Activated CD8-positive, alpha-beta T cell treated with anti-CD3 and anti-CD28 coated beads for 36 hours (primary cell): ENCODE results near the gene GLT6D1. TPM values are rescaled to one million over a fixed set of nuclear protein-coding genes. Genes with fewer than 3 reads are reported as not detected.

Source experiments
- ATAC-seq: fragments of 200-7000 bp; cut with Tn5 transposase; one replicate; pipeline ENCODE4 v1.10.0; 2021; ENCODE audit warnings: mild to moderate bottlenecking, moderate library complexity
- CTCF ChIA-PET: fragments of 350-600 bp; sonication (Branson Sonifier 250); formaldehyde crosslinking; loops from one replicate; lab custom pipeline; 2021; ENCODE audit warnings: antibody characterized with exemption; lab: Charles Lee
- POLR2A ChIA-PET: fragments of 350-600 bp; sonication (Branson Sonifier 250); formaldehyde crosslinking; loops from one replicate; lab custom pipeline; 2021; ENCODE audit warnings: antibody characterized with exemption; lab: Charles Lee
- DNase-seq: peaks from one replicate; pipeline ENCODE4 v3.0.0-alpha.2; 2020
- H3K27ac Mint-ChIP-seq: one replicate; pipeline ENCODE4 v1.8.0; 2021; ENCODE audit warnings: mild to moderate bottlenecking, mixed read lengths
- H3K27me3 Mint-ChIP-seq: one replicate; pipeline ENCODE4 v1.8.0; 2021; ENCODE audit warnings: mixed read lengths
- H3K36me3 Mint-ChIP-seq: one replicate; pipeline ENCODE4 v1.8.0; 2021; ENCODE audit warnings: low read depth, mixed read lengths
- H3K4me1 Mint-ChIP-seq: one replicate; pipeline ENCODE4 v1.8.0; 2021; ENCODE audit warnings: low read depth, mixed read lengths
- H3K4me3 Mint-ChIP-seq: one replicate; pipeline ENCODE4 v1.8.0; 2021; ENCODE audit warnings: mild to moderate bottlenecking, moderate library complexity, mixed read lengths
- H3K9me3 Mint-ChIP-seq: one replicate; pipeline ENCODE4 v1.8.0; 2021; ENCODE audit warnings: mixed read lengths
- intact Hi-C: fragments of 100-400 bp; cut with micrococcal nuclease; formaldehyde crosslinking; loops from one replicate; pipeline ENCODE4 v1.10.0; 2022
- total RNA-seq, 2 experiments: library from RNA; stranded (reverse); gene quantifications; one replicate each; pipeline ENCODE4 v1.2.3, GENCODE V29; 2021
- TF ChIP-seq, protein P1 (sequence below): fragments of 200-600 bp; IDR thresholded peaks from one replicate; pipeline ENCODE4 v1.8.0; 2022; ENCODE audit warnings: antibody characterized with exemption, mild to moderate bottlenecking

Gene GLT6D1, protein sequence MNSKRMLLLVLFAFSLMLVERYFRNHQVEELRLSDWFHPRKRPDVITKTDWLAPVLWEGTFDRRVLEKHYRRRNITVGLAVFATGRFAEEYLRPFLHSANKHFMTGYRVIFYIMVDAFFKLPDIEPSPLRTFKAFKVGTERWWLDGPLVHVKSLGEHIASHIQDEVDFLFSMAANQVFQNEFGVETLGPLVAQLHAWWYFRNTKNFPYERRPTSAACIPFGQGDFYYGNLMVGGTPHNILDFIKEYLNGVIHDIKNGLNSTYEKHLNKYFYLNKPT
- total RNA-seq = not detected

DNA sequence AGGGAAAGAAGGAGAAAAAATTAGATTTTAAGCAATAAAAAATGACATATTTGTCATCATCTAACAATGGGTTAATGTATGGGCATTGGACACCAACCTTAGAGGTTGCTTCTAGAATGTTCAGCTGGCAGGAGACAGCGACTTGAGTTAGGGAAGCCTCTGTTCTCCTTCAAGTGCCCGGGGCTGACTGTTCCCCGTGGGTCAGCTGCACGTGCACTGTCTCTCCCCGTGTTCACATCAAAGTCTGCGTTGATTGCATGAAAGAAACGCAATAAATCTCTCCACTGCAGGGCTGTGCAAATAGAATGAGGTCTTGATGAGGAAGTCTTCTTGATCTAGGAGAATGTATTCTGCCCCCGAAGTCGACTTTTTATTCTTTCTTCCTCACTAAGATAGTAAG, at the start of gene GLT6D1:
Gene GLT6D1 (minus strand): TSS at position 345 of the 400 bp plus-strand sequence. CDS start 353 bp downstream, outside the sequence.
- Mint-ChIP-seq H3K27ac (no peak within 1 kb of the TSS), H3K27me3 (peaks cover 16% of the 10 kb centered on the region), H3K9me3 (peaks cover 7% of the 10 kb centered on the region), H3K4me3 (no peak within 1 kb of the TSS), H3K36me3 (no peaks in the 10 kb centered on the region), H3K4me1 (no peaks in the 10 kb centered on the region)
- intact Hi-C loops = no loop called here
- DNase-seq (no peak), ATAC-seq (no peak)
- CTCF ChIA-PET = no interaction called here
- POLR2A ChIA-PET = no interaction called here
- TF ChIP-seq, protein P1, sequence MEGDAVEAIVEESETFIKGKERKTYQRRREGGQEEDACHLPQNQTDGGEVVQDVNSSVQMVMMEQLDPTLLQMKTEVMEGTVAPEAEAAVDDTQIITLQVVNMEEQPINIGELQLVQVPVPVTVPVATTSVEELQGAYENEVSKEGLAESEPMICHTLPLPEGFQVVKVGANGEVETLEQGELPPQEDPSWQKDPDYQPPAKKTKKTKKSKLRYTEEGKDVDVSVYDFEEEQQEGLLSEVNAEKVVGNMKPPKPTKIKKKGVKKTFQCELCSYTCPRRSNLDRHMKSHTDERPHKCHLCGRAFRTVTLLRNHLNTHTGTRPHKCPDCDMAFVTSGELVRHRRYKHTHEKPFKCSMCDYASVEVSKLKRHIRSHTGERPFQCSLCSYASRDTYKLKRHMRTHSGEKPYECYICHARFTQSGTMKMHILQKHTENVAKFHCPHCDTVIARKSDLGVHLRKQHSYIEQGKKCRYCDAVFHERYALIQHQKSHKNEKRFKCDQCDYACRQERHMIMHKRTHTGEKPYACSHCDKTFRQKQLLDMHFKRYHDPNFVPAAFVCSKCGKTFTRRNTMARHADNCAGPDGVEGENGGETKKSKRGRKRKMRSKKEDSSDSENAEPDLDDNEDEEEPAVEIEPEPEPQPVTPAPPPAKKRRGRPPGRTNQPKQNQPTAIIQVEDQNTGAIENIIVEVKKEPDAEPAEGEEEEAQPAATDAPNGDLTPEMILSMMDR = no peak

DNA sequence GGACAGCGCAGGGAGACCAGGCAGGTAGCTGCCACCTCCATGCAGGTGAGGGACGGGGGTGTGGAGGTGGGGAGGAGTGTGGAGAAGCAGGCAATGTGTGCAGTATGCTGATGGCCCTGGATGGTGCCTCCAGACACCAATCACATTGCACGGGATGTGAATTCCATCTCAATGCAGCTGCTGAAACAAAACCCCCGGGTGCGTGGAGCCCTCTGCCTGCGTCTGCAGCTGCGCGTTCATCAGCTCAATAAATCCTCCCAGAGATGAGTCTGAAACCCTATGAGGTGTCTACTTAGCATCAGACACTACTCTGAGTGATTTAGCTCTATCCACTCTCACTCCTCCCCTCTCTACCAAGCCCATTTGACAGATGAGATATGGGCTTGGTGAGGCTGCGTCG, 49.7 kb upstream of the GLT6D1 start:
- TF ChIP-seq, protein P1 = no peak
- Mint-ChIP-seq H3K36me3 (no peaks in the 10 kb centered on the region), H3K4me1 (no peaks in the 10 kb centered on the region), H3K9me3 (no peaks in the 10 kb centered on the region), H3K4me3 (no peak overlapping the region), H3K27me3 (peaks cover 1% of the 10 kb centered on the region), H3K27ac (no peak overlapping the region)
- intact Hi-C loops = no loop called here
- ChIA-PET POLR2A (no interaction called here), CTCF (no interaction called here)
- no peak for DNase-seq
- no peak for ATAC-seq

DNA sequence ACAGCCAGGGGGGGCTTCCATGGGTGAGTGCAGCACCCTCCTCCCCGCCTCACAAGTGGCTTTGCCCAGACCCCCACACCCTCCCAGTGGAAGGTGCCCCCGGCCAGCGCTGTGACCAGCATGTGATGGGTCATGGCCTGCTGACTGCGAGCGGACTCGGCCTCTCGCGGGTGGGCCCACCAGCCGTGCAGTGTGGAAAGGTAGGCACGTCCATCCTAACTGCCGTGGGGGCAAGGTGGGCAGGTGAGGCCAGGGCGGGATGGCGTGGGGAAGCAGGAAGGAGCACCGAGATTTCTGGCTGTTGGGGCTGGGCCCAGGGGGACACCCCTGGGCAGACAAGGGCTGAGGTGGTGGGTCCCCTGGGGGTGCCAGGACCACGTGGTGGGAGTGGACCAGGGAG, 47.9 kb upstream of the GLT6D1 start:
- DNase-seq (no peak), ATAC-seq (no peak)
- Mint-ChIP-seq H3K4me3 (no peak overlapping the region), H3K9me3 (no peaks in the 10 kb centered on the region), H3K27me3 (peaks cover 3% of the 10 kb centered on the region), H3K36me3 (no peaks in the 10 kb centered on the region), H3K4me1 (no peaks in the 10 kb centered on the region), H3K27ac (no peak overlapping the region)
- ChIA-PET POLR2A (no interaction called here), CTCF (no interaction called here)
- TF ChIP-seq, protein P1 = no peak
- intact Hi-C loops = no loop called here

DNA sequence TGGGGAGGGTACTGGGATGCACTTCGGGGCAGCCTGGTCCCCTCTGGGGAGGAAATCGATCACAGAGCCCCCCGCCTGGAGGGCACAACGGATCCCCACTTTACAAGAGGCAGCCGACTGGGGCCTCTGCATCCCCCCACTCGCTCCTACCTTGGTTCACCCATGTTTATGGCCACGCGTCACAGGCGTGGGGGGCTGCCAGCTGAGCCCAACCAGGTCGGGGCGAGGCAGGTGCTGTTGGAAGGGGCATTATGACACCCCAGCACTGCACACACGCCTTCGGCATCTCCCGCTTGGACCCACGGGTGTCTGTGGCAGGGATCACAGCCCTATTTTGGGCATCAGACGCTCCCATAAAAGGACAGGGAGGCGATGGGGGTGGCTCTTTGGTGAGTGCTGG, 45.4 kb upstream of the GLT6D1 start:
- H3K27me3 Mint-ChIP-seq = peaks cover 3% of the 10 kb centered on the region
- H3K36me3 Mint-ChIP-seq = no peaks in the 10 kb centered on the region
- H3K27ac Mint-ChIP-seq = no peak overlapping the region
- ATAC-seq (no peak), DNase-seq (no peak)
- no peaks in the 10 kb centered on the region for H3K9me3 Mint-ChIP-seq
- no peaks in the 10 kb centered on the region for H3K4me1 Mint-ChIP-seq
- intact Hi-C loops = no loop called here
- POLR2A ChIA-PET = no interaction called here
- CTCF ChIA-PET = no interaction called here
- TF ChIP-seq, protein P1 = no peak
- H3K4me3 Mint-ChIP-seq = no peak overlapping the region

DNA sequence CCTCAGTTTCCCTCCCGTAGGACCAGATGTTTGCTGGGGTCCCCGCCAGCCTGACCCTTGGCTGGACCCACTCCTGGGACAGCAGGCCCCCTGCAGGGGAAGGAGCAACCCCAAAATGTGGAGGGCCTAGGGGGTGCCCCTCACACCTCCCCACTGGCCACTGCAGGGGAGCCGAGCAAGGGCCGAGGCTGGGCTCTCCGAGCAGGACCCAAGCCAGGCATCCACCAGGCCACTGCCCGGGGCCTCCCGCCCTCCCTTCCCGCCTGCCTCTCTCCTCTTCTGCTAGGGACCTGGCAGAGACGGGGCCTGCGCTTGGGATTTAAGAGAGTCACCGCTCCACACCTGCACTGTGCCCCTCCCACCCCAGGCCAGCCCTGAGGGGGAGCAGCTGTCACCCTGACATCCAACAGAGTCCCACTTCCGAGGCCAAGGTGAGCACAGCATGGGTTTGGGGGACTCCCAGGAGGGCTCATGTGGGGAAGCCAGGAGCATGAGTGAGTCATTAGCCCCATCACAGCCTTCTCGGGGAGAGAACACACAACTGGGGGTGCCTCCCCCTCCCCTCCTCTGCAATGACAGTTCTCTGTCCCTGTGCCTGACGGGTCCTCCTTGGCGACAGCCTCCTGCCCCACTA, 44.2 kb upstream of the GLT6D1 start:
- Mint-ChIP-seq H3K9me3 (no peaks in the 10 kb centered on the region), H3K4me3 (no peak overlapping the region), H3K27me3 (peaks cover 3% of the 10 kb centered on the region), H3K27ac (no peak overlapping the region), H3K4me1 (no peaks in the 10 kb centered on the region), H3K36me3 (no peaks in the 10 kb centered on the region)
- POLR2A ChIA-PET = no interaction called here
- intact Hi-C loops = no loop called here
- ATAC-seq (no peak), DNase-seq (no peak)
- TF ChIP-seq, protein P1 = no peak
- CTCF ChIA-PET = no interaction called here
